GM19043 (cell line): ENCODE data around the gene ENDOU.

Experiments
- ATAC-seq: cut with Tn5 transposase; IDR thresholded peaks from one replicate; pipeline ENCODE4 v1.9.1; 2021; ENCODE audit warnings: low read depth; ENCODE audit not compliant: unreplicated experiment

Gene ENDOU

DNA sequence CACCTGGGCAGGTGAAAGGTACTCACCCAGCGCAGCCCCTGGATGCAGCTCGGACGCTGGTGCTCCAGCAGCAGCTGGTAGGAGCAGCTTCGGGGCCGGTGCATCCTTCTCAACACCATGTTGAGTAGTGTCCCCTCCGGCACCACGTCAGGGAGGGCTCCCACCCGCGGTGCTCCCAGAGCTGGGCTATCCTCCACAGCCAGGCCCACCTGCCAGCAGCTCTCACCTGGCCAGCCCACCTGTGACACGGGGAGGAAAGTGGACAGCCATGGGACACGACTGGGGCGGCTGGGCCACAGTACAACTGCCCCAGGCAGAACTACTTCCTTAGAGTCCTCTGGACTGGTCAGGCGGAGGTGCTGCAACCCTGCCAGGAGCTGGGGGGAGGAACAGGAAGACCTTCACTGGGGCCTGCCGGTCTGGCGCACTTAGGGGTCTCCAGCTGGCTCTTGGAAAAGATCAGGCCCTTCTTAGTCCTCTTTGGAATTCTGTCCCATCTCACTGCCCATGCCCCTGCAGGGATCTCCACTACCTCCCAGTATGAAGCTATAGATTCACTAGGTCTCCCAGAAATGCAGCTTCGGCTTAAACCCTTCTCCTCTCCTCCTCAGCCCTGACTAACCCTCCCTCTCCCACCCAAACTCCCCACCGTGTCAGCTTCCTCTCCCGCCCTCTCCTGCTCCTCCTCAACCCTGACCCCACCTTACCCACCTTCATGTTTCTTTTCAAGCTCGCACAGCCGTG, 32.7 kb upstream of the ENDOU start:
- ATAC-seq, result no peak

DNA sequence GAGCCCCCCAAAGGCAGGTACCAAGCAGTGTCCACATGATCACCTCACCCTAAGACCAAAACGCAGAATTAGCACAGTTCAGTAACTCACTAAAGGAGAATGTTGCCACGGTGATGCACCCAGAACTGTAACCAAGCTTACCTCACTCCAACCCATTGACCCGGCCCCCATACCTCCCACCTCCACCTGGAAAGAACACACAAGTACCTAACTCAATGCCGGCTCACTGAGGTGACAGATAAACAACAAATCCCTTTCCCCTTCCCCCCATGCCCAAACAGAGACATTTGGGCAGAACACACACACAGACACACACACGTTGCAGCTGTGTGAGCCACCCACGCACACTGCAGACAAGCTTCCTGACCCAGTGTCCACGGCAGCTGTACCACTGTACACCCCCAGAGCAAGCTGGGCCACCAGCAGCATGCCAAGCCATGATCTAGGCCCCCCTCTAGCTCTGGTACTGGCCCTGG, 32.1 kb upstream of the ENDOU start:
- ATAC-seq, result no peak

DNA sequence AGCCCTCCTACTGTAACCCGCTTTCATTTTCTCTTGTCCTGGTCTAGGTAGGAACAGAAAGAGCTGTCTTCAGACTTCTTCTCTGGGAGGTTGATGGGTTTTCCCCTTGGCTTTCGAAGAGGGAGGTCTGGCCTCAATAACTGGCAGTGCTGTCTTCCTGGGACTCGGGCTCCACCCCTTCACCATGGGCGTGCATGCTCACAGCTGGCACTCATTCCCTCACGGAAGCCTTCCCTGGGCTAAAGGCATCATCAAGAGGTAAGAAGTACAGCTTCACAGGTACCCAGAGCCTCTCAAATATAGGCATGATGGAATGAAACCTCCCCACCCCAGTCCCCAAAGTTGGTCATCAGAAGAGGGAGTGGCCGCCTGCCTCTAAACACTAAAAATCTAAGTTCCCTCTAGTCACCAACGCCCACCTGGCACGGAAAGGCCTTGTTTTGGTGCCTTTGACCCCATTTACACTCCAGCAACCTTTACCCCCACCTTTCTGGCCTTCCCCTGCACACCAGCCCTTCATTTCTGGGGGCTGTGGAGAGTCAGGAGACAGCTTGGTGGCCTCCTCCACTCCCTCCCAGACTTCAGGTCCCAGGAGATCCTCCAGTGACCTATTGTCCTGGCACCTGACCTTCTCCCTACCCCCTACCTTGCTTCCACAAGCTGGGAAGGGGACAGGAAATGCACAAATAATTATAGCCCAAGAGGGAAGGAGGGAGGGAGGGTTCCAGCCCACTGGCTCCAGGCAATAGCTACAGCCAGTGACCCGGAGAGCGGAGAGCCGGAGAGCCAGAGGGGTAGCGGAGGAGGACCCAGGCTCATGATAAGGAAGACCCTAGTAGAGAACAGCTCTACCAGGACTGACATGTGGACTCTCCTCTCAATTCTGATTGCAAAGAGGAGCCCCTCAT, 30.6 kb upstream of the ENDOU start:
- ATAC-seq, result peak; percentile 64

DNA sequence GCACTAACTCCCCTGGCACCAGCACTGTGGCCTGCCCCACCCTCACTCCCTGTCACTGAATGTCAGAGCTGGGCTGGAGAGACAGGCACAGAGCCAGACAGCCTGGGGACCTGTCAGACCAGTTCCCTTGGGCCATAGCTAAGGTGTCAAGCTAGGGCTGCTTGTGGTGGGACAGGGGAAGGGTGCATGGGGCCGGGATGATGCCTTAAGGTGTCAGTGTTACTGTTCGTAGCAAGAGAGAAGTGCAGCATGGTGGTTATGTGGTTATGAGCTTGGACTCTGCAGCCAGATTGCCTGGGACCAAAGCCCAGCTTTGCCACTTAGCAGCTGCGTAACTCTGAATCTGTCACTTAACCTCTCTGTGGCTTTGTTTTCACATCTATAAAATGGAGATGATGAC, 29.6 kb upstream of the ENDOU start:
- peak; percentile 11 for ATAC-seq

- ATAC-seq, result no peak
These were observed 28.8 kb upstream of the ENDOU start for GRCh38 chr12:47754126-47754525.

DNA sequence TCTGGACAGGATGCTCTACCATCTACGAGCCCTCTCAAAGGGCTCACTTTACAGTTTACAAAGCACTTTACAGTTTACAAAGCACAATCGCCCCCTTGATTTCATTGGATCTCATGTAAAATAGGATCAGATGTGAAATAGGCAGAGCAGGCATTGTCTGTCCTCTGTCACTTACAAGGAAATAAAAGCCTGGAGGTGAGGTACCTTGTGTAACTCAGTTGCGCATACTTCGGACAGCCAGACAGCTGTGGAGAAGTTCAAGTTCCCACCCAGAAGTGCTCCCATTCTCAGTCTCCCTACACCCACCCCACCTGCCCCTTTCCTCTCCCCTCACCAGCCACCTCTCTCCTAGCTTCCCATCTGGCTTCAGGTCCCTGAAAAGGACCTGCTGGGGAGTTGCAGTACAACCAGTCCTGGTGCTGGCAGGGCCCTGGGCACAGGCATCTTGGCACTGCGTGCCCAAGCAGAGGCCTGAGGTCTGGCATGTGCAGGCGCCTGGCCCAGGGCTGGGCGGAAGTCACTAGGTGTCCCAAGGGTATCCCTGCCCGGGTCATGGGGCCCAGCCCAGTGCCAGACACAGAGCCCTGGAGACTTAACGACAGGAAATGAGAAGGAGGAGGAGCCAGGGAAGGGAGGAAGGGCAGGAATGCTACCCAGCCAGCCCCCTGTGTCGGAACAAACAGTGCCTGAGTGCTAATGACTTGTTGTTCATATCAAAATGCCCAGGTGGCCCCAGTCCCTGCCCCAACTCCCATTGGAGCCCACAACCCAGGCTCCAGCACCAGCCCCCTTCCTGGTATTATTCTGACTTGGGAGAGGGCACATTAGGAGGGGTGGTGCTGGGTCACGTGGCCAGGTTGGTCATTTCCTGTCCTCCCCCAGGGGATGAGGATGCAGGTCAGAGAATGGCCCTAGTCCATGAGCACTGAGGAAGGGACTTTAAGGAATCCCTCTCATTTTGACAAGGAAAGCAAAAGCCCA, 28.0 kb upstream of the ENDOU start:
- ATAC-seq, result no peak

GRCh38 chr12:47752552-47752951, 27.3 kb upstream of the ENDOU start:
- no peak for ATAC-seq

- ATAC-seq, result no peak
These were observed 26.8 kb upstream of the ENDOU start for GRCh38 chr12:47752121-47752520.

DNA sequence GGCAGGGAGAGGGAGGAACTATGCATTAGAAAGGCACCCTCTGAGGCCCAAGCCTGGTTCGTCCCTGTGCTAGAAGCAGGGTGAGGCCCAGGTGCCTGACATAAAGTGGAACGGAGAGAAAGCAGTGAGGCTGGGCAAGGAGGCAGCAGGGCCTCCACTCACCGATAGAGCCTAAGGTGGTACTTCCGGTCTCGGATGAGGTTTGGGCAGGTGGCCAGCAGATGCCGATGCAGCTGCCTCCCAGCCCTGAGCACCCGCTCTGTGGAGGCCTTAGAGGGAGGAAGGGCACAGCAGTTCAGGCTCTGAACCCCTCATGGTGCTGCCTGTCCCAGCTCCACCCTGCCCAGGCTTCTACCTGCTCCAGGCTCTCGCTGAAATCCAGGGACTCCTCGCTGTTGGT, 26.3 kb upstream of the ENDOU start:
- no peak for ATAC-seq

GRCh38 chr12:47750916-47751470, 25.7 kb upstream of the ENDOU start:
- no peak for ATAC-seq

DNA sequence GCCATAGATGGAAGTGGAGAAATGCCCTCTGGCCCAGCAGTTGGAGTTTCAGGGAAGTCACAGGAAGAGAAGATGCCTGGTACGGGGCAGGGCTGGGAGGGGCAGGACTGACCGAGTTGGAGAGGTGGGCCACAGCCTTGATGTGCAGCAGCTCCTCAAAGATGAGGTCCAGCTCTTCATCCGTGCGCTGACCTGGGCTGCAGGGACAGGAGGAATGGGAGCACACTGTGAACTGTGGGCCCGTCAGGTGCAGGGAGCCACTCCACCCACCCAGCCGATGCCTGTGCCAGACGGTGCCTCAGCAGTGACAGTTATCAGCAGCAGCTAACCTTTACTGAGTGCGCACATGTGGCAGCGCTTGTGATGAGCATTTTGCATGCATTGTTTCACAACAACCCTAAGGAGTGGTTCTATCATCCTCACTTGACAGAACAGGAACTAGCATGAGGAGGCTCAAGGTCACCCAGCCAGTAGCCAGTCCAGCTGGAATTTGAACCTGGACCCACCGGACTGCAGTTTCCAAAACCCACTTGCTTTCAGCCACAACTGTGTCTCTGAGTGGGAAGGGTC, 25.0 kb upstream of the ENDOU start:
- no peak for ATAC-seq

GRCh38 chr12:47748899-47749298, 23.6 kb upstream of the ENDOU start:
- ATAC-seq, result no peak

GRCh38 chr12:47748507-47748828, 23.2 kb upstream of the ENDOU start:
- no peak for ATAC-seq

DNA sequence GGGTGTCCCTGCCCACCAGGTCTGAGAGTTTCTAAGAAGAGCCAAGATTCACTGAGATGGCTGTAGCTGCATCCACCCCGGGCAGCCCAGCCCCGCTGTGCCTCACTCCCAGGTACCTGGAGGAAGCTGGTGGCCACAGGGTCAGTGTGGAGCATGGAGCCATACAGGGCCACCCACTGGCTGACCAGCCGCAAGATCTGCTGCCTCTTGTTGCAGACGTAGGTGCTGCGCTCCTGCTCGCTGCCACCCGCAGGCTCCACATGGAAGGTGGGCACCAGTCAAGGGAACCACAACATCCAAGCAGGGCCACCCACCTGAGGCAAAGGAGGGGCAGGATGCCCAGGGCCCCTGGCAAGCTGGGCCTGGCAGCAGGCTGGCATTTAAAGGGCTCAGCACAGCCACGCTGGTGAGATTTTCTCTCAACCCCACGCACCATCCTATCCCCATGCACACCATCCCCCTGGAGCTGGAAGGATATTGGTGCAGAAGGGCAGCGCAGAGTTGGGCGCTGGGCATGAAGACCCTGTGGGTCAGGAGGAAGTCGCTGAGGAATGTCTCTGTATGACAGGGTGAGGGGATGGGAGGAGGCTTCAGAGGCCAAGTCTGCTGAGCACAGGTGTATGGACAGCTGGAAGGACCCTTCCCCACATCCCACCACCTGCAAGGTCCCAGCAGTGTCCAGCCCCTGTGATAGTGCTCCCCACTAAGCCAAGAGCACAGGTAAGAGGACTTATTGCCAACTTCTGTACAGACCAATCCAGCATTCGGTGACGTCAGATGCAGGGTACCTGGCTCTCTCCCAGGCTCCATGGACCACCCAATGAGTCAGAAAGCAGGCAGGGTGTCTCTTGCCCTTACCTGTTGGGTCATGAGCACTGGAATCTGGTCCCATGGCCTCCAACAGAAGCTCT, 22.6 kb upstream of the ENDOU start:
- ATAC-seq, result no peak

- ATAC-seq, result no peak
These were observed 21.8 kb upstream of the ENDOU start for GRCh38 chr12:47747126-47747525.

- no peak for ATAC-seq
These were observed 21.2 kb upstream of the ENDOU start for GRCh38 chr12:47746523-47746922.

- ATAC-seq, result no peak
These were observed 20.8 kb upstream of the ENDOU start for GRCh38 chr12:47746073-47746472.

DNA sequence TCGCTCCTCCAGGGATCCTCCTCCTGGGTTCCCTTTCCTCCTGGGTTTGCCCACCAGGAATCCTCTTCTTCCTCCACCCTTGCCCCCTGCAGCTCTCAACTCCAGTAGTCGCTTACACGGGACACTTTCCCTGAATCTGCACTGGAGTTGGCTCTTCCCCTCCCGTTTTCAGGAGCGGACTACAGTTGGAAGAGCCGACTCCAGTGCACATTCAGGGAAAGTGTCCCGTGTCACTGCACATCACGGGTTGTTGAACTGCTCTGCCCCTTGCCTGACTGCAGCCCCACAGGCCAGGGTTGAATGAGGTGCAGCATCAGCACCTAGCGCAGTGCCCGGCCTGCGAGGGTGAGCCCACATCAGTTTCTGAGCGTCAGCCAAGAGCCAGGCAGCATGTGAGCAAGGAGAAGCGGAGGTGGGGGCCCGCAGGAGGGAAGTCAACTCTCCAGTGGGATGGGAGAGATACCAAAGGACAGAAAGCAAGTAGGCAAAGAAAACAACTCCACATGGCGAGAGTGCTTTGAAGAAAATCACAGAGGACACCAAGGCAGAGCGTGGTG, 20.3 kb upstream of the ENDOU start:
- no peak for ATAC-seq
